Neuron (in vitro differentiated cells): ENCODE results near the gene ZSWIM6.

Experiments
- H2AFZ ChIP-seq: one replicate; pipeline ENCODE4 v1.6.1; 2013; ENCODE audit warnings: low read depth, mild to moderate bottlenecking, inconsistent platforms, low read length, moderate library complexity
- H3K27me3 ChIP-seq: one replicate; pipeline ENCODE4 v1.6.1; 2013; ENCODE audit warnings: low read length; ENCODE audit not compliant: insufficient read depth
- H3K36me3 ChIP-seq: one replicate; pipeline ENCODE4 v1.6.1; 2013; ENCODE audit warnings: low read length; ENCODE audit not compliant: insufficient read depth
- H3K4me1 ChIP-seq: one replicate; pipeline ENCODE4 v1.6.1; 2013; ENCODE audit warnings: low read length; ENCODE audit not compliant: insufficient read depth
- H3K4me3 ChIP-seq: 2 replicates; pipeline ENCODE4 v1.5.1; 2013; ENCODE audit warnings: mild to moderate bottlenecking, low read length, moderate library complexity
- H3K9me3 ChIP-seq: one replicate; pipeline ENCODE4 v1.6.1; 2013; ENCODE audit warnings: low read length

ZSWIM6 gene

DNA sequence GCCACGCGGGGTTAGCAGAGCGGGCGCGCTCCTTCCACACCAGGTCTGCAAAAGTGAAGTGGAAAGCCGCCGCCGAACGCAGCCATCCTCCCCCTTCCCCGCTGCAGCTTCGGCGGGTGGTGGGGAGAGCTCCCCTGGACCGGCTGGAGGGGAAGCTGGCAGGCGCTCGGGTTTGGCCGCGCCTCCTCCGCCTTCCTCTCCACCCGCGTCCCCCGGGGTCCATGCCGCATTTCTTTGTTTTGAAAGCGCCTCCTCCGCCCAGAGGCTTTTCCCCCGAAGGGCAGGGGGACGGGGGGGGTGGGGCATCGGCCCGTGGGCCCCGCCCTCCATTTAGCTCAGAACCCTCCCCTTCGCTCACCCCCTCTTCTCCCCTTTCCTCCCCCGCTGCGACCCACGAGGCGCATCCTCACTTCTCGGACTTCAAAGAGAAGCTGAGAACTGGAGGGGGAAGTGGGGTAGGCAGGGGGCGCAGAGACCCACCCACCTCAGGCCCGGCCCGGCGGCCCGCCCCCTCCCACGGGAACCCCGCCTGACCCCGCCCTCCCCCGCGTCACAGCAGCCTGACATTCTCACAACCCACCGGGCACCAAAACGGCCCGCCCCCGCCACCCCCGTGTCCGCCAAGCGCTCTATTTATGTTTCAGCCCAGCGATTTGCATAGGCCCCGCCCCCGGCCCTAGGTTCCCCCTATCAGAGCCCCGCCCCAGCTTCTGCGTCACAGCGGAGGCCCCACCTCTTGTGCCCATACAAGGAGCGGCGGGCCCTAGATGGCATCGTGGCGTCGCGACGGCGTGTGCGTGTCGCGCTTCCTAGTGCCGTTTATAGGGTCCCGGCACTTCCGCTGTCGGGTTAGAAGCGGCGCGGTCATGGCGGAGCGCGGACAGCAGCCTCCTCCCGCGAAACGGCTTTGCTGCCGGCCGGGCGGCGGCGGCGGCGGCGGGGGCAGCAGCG, at the start of gene ZSWIM6:
ZSWIM6 (plus strand) TSS at position 852 of the 951 bp plus-strand sequence; CDS start at position 867, 15 bp downstream.
- peaks cover 7% of the 10 kb centered on the region for H3K36me3 ChIP-seq
- H2AFZ ChIP-seq = peak within 1 kb of the TSS; percentile 60
- H3K4me1 ChIP-seq = peaks cover 30% of the 10 kb centered on the region
- no peaks in the 10 kb centered on the region for H3K9me3 ChIP-seq
- no peaks in the 10 kb centered on the region for H3K27me3 ChIP-seq
- peak within 1 kb of the TSS; percentile 92 for H3K4me3 ChIP-seq

DNA sequence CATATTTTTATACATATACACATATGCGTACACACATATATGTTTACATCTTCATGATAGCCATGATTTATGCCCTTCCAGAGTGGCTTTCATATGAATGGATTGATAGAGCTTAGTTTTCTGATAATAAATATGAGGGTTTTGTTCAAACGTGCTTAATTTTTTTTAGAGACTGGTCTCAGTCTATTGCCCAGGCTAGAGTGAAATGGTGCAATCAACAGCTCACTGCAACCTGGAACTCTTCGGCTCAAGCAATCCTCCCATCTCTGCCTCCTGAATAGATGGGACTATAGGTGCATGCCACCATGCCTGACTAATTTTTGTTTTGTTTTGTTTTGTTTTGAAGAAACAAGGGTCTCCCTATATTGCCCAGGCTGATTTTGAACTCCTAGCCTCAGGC, 48.6 kb upstream of the ZSWIM6 start:
- H3K4me3 ChIP-seq = no peak overlapping the region

DNA sequence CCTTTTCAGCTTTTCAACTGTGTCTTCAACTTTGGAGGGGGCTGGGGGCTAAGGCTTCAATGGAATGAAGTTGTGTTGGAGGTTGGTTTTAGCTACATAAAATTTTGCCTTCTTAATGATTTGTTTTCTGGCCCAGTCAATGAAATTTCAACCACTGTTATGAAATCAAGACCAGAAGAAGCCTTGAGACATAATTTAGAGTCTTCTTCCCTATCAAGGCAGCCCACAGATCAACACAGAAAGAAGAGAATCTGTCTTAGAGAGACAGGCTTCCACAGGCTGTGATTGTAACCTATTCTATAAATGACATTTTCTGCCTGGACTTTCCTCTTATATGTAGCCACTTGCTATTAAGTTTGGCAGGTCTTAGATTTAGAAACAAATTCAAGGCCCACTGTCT, 46.5 kb upstream of the ZSWIM6 start:
- Histone ChIP-seq H3K4me3 (no peak overlapping the region), H3K36me3 (no peaks in the 10 kb centered on the region), H3K4me1 (peaks cover 9% of the 10 kb centered on the region), H3K27me3 (no peaks in the 10 kb centered on the region), H2AFZ (no peak overlapping the region), H3K9me3 (no peaks in the 10 kb centered on the region)

More for the DNA sequence above, 48.6 kb upstream of the ZSWIM6 start:
- Histone ChIP-seq H2AFZ (no peak overlapping the region), H3K36me3 (no peaks in the 10 kb centered on the region), H3K27me3 (no peaks in the 10 kb centered on the region), H3K4me1 (no peaks in the 10 kb centered on the region), H3K9me3 (no peaks in the 10 kb centered on the region)

DNA sequence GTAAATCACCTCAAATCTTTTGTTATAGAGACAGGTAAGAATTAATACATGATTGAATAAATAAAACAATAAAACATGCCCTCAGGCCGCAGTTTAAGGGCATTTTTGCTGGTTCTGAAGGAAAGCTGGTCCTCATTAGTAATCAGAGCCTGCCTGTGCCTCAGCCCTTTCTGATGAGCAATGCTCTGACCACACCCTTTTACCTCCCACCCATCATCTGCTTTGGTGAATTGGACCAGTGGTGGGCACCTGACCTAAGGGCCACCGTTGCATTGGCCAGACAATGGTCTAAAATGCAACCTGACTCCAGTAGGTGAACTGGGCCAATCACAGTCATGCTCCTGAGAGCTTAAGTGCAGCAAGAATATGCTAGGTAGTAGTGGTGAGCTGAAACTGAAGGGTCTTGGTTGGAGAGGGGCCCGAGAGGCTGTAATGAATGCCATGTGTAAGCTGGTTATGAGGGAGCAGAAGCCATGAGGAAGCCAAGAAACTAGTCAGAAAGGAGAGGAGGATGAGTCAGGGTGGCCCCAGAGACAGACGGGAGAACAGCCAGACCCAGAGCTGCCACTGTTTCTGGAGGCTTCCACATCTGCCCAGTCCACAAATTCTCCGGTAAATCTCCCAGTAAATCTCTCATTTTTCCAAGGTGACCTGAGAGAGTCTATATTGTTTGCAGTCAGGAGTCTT, 45.5 kb upstream of the ZSWIM6 start:
- Histone ChIP-seq H3K4me3 (no peak overlapping the region), H3K36me3 (no peaks in the 10 kb centered on the region), H3K27me3 (no peaks in the 10 kb centered on the region), H2AFZ (no peak overlapping the region), H3K9me3 (no peaks in the 10 kb centered on the region), H3K4me1 (peaks cover 15% of the 10 kb centered on the region)

- peaks cover 21% of the 10 kb centered on the region for H3K4me1 ChIP-seq
- H3K36me3 ChIP-seq = no peaks in the 10 kb centered on the region
- H3K27me3 ChIP-seq = no peaks in the 10 kb centered on the region
- no peak overlapping the region for H2AFZ ChIP-seq
- no peak overlapping the region for H3K4me3 ChIP-seq
- no peaks in the 10 kb centered on the region for H3K9me3 ChIP-seq
Measured at GRCh38 chr5:61287474-61287873, 44.6 kb upstream of the ZSWIM6 start.

- Histone ChIP-seq H3K9me3 (no peaks in the 10 kb centered on the region), H3K36me3 (no peaks in the 10 kb centered on the region), H3K4me1 (peaks cover 21% of the 10 kb centered on the region), H3K4me3 (no peak overlapping the region), H2AFZ (no peak overlapping the region), H3K27me3 (no peaks in the 10 kb centered on the region)
Measured at GRCh38 chr5:61289241-61289640, 42.8 kb upstream of the ZSWIM6 start.

GRCh38 chr5:61289669-61290306, 42.3 kb upstream of the ZSWIM6 start:
- Histone ChIP-seq H3K27me3 (no peaks in the 10 kb centered on the region), H2AFZ (no peak overlapping the region), H3K4me1 (peaks cover 21% of the 10 kb centered on the region), H3K36me3 (no peaks in the 10 kb centered on the region), H3K9me3 (no peaks in the 10 kb centered on the region), H3K4me3 (no peak overlapping the region)

- H3K4me1 ChIP-seq = peaks cover 21% of the 10 kb centered on the region
- H3K4me3 ChIP-seq = no peak overlapping the region
- no peaks in the 10 kb centered on the region for H3K9me3 ChIP-seq
- H3K36me3 ChIP-seq = no peaks in the 10 kb centered on the region
- H2AFZ ChIP-seq = peak overlapping the region; percentile 62
- H3K27me3 ChIP-seq = no peaks in the 10 kb centered on the region
Measured at GRCh38 chr5:61290791-61291210, 41.3 kb upstream of the ZSWIM6 start.

GRCh38 chr5:61292062-61292657, 39.9 kb upstream of the ZSWIM6 start:
- no peaks in the 10 kb centered on the region for H3K27me3 ChIP-seq
- no peak overlapping the region for H3K4me3 ChIP-seq
- H2AFZ ChIP-seq = no peak overlapping the region
- H3K9me3 ChIP-seq = no peaks in the 10 kb centered on the region
- H3K36me3 ChIP-seq = no peaks in the 10 kb centered on the region
- H3K4me1 ChIP-seq = peaks cover 21% of the 10 kb centered on the region

- Histone ChIP-seq H3K36me3 (no peaks in the 10 kb centered on the region), H2AFZ (no peak overlapping the region), H3K4me3 (no peak overlapping the region), H3K9me3 (no peaks in the 10 kb centered on the region), H3K27me3 (no peaks in the 10 kb centered on the region), H3K4me1 (peaks cover 21% of the 10 kb centered on the region)
Measured at GRCh38 chr5:61293071-61293470, 39.0 kb upstream of the ZSWIM6 start.

GRCh38 chr5:61293873-61294272, 38.2 kb upstream of the ZSWIM6 start:
- Histone ChIP-seq H2AFZ (no peak overlapping the region), H3K4me3 (no peak overlapping the region), H3K9me3 (no peaks in the 10 kb centered on the region), H3K27me3 (no peaks in the 10 kb centered on the region), H3K4me1 (peaks cover 21% of the 10 kb centered on the region), H3K36me3 (no peaks in the 10 kb centered on the region)

GRCh38 chr5:61295365-61295764, 36.7 kb upstream of the ZSWIM6 start:
- Histone ChIP-seq H3K4me1 (peaks cover 13% of the 10 kb centered on the region), H3K27me3 (no peaks in the 10 kb centered on the region), H2AFZ (no peak overlapping the region), H3K36me3 (no peaks in the 10 kb centered on the region), H3K9me3 (no peaks in the 10 kb centered on the region), H3K4me3 (no peak overlapping the region)
